Femur (tissue), 1 donor: ENCODE measurements around the gene ACTG1.

Experiments used
- DNase-seq: peaks from one replicate; pipeline ENCODE4 v3.0.0-alpha.2; 2017

ACTG1 gene

DNA sequence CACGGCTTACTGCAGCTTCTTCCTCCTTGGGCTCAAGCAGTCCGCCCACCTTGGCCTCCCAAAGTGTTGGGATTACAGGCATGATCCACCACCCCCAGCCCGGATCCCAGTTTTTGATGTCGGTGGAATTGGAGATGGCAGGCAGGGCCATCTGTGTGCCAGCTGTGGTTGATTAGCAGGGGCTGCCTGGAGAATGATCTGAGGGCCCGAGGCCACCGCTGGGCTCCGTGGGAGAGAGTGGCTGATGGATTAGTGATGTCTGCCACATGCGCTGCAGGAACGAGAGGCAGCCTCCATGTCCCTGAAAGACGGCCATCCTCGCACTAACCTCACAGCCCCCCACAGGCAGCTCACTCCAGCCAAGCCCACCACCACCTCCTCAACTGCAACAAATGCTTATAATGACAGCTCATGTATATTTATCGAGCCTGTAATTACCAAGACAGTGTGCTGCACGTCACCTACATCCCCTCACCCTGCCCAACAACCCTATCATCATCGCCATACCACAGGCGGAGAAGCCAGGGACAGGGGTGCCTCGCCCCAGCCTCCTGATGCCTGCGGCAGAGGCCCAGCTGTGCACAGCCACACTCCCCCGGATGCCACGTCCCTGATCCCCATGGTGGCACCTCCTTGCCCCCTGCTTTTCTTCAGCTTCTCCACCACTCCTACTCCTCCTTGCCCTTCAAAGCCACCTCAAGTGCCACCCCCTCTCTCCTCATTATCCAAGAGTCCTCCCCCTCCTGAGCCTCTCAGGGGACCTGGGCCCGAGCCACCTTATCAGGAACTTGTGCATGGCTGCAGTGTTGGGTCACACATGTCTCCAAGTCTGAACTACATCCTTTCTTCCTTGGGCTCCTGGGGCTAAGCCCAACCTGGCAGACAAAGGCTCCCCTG is 33.2 kb downstream of the ACTG1 start:
- DNase-seq = no peak

DNA sequence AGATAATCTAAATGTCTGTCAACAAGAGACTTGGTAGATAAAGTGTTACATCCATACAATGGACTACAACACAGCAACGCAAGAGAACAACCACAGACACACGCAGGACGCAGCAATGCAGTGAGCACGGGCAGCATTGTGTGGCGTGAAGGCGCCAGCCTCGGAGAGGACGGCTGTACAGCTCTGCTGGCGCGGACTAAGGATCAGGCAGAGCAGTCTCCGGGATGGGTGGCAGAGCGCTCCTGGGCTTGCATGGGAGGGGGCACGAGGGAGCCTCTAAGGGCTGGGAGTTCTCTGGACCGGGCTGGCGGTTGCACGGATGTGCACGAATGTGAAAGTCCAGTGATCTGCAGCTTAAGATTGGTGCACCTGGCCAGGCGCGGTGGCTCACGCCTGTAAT is 34.5 kb downstream of the ACTG1 start:
- no peak for DNase-seq

DNA sequence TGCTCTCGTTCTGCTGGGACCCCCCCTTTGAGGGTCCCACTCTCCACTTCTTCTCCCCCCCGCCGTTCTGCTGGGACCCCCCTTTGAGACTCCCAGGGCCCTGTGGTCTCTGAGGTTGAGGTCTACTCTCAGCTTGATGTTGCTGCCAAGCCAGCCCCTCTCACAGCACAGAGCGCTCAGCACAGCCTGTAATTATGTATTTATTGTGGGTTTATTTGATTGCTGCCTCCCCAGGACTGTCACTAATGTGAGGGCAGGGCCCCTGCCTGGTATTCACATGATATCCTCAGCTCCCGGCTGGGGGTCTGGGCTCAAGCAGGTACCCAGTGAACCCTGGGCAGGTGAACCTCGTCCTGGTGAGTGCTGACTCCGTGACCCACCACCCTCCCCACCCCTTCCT is 35.4 kb downstream of the ACTG1 start:
- no peak for DNase-seq

DNA sequence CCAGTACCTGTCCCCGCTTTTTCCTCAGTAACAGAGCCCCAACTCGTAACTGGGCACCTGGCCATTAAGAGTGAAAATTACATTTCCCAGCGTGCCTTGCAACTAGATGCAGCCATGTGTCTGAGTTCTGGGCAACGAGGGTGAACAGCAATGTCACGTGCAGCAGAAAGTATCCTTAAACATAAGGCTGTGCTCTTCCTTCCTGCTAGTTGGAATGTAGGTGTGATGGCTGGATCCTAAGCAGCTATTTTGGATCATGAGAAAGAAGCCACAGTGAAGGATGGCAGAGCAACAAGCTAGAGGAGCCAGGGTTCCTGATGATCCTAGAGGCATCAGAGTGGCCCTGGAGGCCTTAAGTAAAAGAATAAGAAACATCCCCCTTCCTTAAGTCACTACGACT is 36.0 kb downstream of the ACTG1 start:
- DNase-seq = no peak

DNA sequence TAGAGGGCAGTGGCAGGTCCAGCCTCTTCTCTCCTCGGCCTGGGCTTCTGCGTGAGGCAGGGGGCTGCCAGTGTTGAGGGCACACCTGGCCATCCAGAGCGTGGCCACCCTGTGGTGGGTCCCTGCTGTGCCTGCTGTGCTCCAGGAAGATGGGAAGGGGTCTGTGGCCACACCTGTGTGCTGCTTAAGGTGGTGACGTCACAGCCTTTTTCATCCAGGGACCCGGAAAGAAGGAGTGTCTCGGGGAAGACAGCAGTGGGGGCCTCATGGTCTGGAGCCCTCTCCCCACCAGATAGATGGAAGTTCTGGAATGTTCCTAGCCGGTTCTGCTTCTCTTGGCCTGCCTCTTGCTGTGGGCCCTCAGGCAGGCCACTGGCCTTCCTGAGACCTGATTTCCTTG is 36.5 kb downstream of the ACTG1 start:
- DNase-seq = no peak

DNA sequence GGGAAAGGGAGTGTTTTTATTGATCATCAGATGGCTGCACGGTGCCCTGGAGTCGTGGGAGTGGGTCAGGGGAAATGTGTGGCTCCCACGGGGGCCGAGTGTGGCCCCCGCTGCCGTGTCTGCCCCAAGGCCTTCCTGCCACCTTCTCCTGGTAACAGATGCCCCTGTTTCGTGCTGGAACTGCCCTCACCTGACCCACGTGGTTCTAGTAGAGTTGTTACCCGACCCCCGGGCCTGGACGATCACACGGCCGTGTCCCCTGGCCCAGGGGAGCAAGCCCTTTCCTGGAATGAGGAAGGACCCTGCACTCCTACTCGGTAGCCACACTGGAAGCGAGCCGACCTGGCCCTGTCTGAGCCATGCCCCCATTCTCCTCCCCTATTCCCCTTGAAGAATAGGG is 37.6 kb downstream of the ACTG1 start:
- DNase-seq = no peak

DNA sequence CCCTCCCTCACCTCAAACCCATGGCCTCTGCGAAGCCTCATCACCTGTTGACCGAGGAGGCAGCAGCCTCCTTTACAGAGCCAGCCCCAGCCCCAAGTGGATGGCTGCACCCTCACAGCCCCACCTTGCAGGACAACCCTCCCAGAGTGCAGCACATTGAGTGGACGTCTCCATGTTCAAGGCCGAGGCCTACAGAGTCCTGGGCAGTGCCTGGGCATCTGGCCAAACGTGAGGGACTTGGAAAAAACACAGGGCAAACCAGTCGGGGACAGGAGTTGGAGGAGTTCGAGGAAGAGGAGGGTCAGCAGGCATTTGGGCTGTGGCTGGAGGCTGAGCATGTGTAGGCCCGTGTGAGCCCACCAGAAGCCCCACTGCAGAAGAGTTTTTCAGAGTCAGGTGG is 39.6 kb downstream of the ACTG1 start:
- DNase-seq = no peak

DNA sequence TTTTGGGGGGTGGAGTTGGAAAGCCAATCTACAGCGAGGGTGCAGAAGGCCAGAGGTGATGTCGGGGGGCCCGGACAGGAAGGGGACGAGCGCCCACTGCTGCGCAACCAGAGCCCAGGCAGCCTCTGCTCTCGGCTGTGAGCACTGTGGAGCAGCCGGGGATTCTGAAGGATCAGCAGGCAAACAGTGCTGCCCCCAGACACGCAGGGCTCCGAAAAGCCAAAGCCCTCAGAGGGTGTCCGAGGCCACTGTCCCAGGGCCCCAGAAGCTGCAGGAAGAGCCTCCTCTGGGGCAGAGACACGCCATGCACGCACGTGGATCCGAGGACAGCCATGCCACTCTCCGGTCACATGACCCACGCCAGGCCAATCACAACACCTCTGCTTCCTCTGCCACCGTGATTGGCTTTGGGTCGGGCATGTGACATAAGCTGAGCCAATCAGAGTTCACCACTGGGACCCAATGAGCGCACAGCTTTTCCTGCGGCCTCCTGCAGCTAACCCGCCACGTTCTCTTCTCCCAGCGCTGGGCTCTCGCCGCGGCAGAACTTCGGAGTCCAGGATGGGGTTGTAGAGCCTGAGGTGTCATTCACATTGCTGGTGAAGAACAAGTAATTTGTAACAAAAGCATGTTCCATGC is 40.7 kb downstream of the ACTG1 start:
- DNase-seq = peak; percentile 95

DNA sequence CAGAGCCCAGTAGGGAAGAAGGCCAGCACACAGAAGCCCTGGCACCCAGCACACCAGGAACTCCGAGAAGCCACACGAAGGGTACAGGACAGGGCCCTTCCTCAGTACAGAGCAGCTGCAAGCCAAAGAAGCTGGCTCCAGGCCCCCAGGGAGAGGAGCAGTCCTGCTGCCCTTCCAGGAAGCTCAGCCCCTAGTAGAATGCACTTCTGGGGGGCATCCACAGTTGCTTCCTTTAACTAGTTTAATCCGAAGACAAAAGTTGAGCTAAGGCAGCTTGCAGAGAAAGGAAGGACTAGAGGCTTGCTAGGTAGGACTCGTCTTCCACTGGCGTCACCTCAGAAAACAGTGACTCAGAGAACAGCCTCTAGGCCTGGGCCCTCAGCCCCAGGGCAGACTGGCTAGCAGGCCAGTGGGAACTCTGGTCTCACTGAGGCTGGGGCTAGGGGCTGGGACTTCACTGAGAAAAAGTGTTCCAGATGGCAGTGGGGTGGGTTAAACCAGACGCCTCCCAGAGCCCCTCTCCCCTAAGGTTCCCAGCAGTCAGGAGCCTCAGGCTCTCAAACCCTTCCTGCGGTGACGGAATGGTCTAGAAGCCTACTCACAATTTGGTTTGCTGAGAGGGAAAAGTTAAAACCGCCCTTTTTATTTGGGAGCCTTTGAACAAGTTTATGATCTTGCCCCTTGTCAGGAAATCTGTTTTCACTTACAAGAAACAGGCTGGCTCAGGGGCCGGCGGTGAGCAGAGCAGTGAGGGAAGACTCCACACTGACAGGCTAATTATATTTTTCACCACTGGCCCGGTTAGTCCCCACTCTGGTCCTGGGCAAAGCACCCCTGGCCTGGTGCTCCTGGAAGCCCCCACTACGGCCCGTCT is 41.4 kb downstream of the ACTG1 start:
- DNase-seq = no peak

DNA sequence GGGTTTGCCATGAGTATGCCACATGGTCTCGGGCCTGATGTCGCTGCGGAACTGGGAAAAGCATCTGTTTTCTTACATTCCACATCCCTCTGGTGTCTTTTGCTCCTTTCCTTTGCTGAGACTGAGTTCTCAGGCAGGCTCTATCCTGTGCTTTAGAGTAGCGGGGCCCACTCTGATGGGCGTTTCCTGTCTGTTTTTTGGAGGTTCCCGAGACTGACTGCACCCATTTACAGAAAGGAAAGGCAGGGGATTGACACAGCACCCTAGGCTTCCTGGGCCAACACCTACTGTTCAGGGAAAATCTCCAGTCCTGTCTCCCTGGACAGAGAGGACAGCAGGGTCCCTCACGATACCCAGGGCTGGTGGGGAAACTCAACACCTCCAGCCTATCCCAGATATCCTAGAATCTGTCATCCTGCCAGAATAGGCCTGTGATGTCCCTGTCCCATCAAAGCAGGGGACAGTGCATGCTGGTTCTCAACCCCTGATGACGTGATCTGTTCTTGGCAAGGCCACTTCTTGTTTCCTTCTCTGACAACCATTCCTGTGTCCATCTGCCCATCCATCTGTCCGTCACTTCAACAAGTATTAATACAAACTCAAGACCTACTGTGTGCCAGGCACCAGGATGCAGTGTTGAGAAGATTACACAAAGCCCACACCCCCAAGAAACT is 42.2 kb downstream of the ACTG1 start:
- no peak for DNase-seq

DNA sequence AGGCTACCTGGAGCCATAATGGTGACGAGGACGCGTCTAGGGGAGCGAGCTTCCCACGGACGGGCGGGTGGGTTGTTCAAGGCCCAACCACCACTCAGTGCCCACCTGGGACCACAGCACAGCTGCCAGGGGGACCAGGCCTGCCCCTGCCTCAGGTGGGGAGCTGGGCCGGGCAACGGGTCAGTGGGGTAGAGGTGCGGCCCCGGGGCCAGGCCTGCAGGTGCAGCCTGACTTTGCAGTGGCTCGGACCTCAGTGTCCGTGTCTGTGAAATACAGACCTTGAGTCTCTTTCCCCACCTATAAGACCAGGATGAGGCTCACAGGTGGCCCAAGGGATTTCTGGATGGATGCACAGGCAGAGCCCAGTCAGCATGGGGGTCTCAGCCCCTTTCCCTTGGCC is 43.3 kb downstream of the ACTG1 start:
- DNase-seq = no peak

DNA sequence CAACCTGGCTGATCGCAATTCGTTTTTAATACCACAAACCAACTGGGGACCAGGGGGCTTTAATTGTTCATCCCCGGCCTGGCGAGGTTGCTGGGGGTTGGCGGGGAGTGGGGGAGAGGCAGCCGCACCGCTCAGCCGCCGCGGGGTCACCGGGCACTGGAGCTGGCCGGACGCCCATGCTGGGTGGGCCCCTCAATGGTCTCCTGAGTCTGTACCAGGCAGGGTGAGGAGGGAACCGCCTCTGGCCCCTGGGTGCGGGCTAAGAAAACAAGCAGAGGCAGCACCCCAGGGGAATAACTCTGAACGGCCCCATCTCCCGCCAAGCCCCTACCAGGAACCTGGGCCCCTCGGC is 43.9 kb downstream of the ACTG1 start:
- DNase-seq = no peak

DNA sequence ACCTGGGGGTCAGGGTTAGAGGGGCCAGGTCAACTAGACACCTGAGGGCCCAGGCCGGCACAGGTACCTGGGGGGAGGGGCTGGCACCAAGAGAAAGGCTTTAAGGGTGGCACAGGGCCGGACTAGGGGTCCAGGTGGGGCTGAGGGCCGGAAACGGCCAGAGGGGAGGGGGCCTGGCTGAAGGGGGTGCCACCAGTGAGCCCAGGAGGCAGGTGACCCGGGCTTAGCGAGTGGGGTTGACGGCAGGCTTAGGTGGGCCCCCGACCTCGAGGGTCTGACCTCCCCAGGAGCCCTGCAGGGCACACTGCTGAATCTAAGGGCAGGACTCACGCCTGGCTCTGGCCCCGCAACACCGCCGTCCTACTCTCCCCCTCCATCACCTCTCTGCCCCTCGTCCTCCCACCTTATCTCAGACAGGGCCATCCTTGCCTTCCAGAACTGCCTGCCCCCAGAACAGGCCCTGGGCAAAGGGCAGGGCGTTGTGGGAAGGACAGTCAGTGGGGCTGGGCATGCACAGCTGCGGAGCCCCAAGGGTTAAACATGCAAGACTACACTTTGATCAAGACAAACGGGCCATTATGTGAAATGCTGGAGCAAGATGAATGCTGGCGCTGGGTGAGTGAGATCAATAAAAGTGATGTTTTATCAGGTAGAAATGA is 44.4 kb downstream of the ACTG1 start:
- no peak for DNase-seq

DNA sequence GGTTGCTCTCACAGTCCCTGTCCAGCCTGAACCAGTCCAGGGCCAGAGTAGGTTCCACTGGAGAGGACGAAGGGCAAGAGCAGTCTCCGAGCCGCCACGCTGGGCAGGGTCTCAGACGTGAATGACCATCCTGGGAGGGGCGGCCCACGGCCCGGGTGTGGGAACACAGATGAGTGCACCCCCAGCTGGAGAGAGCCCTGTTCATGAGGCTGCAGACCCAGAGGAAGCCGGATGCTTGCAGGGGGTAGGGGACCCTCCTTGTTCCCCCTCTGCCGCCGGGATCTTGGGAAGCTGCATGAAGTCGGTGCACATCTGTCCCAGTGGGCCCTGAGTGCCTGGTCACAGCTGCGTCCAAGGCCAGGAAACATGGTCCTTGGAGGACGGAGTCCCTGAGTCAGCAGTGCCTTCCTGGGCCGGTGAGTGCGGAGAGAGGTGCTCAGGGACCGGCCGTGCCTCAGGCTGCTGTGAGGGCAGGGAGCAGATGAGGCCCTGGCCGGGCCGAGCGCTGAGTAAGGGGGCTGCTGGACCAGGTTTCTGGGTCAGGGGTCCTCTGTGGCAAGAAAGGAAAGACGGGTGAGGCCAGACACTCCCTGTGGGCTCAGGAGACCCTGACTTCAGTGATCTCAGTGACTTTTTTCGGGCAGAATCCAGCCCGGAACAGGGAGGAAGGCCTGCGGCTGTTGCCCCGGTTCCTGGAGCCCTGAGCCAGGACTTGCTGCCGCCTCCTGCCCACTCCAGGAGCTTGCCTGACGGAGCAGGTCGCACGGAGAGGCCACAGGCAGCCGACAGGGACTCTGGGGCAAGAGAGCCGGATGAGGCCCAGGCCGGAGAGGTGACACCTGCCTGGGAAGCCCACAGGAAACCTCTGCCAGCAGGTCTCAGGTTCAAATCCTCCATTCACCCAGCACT is 45.8 kb downstream of the ACTG1 start:
- DNase-seq = no peak

DNA sequence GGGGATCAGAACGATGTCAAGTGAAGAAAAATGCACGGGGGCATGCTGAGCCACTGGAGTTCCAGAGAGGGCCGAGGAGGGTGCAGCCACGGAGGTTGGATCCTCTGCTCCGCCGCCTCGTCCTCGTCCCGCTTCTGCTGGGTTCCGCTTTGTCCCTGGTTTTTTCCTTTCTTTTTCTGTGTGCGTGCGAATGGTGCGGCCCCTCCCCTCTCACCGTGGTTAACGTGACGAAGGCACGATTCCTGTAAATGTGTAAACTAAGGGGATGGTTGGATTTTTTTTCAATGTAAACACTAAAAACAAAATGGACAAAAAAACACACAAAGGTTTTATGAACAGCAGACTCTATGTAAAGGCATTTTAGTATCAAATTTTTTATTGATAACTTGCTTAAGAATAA is 46.7 kb downstream of the ACTG1 start:
- no peak for DNase-seq

DNA sequence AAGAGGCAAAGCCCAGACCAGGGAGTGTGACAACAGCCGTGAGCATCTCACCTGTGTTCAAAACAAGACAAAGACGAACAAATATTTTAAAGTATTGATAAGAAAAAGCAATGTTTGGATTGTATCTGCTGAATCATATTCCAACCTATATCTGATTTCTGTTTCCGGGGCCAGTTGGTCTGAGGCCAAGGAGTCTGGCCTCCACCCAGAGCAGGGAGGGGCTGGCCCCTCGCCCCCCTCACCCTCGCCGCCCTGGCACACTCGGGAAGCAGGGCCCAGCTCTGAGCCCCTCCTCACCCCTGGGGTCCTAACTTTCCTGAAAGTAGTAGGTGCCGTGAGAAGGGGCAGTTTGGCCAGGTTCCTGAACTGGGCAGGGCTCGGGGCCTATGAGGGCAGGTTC is 48.0 kb downstream of the ACTG1 start:
- no peak for DNase-seq

DNA sequence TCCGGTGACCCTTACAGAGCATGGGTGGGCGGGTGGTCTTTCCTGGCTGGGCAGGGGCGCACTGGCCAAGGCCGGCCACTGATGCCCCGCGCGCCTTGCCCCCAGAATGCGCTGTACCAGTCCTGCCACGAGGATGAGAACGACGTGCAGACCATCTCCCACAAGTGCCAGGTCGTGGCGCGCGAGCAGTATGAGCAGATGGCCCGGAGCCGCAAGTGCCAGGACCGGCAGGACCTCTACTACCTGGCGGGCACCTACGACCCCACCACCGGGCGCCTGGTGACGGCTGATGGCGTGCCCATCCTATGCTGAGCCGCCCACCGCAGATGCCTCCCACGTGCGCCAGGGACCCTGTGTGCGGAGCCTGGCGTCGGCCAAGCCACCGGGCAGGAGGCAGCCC is 49.1 kb downstream of the ACTG1 start:
- no peak for DNase-seq

DNA sequence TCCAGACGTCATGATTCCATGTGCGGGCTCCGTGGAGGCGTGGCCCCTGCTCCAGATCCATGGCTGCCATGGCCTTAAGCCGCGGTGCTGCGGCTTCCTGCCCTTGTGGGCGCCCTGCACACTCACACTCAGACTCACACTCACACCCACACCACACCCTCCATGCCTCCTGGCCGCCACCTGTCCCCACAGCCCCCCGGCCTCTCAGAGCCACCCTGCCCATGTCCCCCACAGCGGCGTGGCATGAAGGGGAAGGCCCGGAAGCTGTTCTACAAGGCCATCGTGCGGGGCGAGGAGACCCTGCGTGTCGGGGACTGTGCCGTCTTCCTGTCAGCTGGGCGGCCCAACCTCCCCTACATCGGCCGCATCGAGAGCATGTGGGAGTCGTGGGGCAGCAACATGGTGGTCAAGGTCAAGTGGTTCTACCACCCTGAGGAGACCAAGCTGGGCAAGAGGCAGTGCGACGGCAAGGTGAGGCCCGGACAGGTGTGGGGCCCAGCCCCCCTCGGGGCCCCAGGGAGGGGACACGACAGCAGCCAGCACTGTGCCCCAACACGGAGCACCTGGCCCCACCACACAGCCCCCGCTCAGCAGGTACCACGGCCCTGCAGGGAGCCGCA is 50.0 kb downstream of the ACTG1 start:
- no peak for DNase-seq

DNA sequence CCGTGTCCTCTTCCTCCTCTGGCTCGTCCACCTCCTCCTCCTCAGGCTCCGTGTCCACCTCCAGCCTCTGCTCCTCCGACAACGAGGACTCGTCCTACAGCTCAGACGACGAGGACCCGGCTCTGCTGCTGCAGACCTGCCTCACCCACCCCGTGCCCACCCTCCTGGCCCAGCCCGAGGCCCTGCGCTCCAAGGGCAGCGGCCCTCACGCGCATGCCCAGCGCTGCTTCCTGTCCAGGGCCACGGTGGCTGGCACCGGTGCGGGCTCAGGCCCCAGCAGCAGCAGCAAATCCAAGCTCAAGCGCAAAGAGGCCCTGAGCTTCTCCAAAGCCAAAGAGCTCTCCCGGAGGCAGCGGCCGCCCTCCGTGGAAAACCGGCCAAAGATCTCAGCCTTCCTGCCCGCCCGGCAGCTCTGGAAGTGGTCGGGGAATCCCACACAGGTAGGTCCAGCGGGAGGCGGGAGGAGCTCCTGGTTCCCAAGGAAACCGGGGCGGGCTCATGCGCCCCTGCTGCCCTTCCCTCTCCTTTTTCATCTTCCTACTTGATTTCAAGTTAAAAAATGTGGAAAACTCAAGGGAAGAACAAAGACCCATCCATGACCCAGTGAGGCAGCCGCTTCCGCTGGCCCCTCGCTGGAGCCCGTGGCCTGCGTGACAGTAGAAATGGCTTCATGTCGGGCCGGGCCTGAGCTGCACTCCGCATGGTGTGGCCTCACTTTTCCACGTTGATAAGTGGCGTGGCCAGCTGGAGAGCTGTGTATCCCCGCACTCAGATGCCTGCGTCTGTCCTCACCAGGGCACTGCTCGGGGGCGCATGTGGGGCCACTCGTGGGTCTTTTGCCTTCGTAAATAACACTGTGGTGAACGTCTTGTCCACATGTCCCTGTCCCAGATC is 50.7 kb downstream of the ACTG1 start:
- DNase-seq = no peak
